ENCODE measurements around the gene SMAP2.

Gene SMAP2

DNA sequence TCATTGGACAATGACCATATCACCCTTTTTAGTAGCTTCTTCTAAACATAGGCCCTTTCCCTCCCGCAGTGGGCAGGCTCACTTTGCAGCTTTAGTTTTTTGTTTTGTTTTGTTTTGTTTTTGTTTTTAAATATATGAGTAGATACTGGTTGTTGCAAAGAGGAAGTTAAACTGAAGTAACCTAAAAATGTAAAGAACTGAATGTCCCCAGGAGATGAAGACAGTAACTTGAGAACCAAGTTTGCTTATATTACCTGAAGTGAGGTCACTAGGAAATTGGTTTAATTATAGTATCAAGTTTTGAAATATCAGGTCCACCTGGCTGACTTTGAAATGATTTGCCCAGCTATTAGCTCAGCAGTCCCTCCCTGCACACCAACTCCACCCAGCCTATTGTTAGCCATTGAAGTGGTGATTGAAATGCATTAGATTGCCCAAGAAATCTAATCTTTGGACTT lies 18.2 kb downstream of the SMAP2 start:
- DNase-seq: no peak

DNA sequence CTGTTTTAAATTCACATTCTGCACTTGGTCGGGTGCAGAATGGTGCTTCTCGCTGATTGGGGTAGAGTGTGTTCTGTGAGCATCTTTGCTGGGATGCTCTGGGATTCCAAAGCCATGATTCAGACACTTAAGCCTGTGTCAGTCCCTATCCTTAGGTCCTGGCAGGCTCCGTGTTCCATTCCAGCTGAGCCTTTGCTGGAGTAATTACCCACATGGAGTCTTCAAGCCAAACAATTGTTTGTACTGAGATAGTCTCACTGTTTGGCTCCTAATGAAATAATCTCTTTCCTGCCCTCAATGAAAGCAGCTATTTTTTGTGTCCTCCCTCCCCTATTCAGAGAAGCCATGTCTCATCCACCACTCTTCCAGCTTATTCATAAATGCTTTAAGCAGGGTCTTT lies 18.7 kb downstream of the SMAP2 start:
- no peak for DNase-seq

DNA sequence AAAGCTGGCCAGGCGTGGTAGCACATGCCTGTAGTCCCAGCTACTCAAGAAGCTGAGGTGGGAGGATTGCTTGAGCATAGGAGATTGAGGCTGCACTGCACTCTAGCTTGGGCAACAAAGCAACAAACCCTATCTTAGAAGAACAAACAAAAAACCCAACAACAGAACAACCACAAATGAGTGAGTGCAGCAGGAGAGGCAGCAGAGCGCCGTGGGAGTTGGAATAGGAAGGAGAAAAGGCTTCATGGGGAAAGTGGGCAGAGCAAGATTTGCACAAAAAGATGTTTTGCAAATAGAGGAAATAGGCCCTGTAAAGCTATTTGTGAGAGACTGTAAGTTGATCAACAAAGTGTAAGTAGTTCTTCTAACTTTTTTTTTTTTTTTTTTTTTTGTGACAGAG lies 19.6 kb downstream of the SMAP2 start:
- DNase-seq: no peak

DNA sequence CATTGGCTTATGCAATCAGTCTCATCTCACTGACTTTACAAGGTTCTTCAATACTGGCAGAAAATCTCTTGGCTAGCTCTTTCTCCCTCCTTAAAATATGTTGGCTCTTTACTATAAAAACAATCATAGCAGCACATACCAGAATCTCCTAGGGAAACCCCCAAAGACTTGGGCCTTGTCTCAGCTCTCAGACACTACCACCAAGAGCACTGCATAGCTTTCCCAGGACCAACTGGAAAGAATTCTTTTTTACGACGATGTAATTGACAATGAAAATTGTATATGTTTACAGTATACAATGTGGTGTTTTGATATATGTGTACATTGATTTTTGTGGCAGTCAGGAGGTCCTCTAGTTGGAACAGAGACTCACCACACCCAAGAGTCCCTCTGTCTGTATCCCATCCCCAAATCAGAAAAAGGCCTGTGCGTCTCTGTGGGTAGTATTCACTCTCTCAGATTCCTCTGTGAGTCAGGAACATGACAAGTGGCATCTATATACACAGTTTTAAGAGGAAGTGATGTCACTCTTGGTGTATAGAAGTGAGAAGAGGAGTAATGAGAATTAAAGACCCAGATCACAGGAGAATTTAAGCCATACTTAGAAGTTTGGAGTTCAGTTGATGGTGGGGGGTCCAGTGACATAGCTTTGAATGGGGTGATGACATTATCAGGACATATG lies 21.1 kb downstream of the SMAP2 start:
- no peak for DNase-seq

DNA sequence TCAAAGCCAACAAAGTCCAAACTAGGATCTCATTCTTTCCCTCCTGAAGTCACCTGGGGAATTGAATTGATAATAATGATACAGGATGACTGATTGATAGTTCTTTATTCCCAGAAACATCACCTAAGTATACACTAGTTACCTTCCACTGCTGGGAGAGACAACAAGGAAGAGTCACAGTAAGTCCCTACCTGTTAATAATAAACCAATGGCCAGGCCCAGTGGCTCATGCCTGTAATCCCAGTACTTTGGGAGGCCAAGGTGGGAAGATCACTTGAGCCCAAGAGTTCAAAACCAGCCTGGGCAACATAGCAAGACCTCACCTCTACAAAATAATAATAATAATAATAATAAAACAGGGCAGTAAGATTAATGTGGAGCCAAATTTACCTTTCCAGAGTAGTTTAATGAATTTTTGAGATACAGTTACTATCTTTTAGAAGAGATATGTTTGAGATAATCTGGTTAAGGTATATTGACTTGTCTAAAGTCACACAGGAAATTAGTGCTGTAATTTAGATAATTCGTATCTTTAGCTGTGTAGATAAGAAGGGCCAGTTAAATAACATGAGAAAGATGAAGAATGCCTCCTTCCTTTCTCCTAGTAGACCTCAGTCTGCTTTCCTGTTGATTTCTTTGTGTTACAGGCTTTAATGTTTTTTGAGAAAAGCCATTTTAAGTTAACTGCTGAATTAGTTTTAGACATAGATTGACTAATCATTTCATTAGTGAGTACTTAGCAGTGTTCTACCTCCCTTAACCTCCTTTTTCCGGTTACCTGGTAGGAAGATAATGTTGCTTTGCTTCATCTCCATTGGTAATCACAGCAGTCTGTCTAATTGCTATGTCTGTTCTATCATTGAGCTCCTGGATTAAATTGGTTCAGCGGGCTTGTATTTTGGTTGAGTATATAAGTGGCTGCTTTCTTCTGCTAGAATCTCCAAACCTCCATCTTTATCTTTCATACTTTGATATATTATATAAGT lies 22.0 kb downstream of the SMAP2 start:
- no peak for DNase-seq

DNA sequence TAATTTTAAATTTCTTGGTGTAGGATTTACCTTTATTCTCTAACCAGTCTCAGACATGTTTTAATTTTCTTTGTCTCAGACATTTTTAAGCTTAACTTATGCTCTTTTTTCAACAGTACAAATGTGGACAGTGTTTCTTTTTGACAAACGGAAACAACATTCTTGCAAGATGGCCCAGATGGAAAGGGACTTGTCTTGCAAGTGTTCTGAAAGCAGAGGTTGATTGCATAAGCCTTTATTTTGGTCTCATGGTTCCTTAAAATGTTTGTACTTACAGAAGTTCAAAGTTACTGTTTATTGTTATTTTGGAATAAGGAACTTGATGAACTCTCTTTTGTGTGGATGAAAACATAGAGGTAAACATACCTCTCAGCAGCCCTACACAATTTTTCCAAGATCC lies 22.9 kb downstream of the SMAP2 start:
- DNase-seq: no peak

DNA sequence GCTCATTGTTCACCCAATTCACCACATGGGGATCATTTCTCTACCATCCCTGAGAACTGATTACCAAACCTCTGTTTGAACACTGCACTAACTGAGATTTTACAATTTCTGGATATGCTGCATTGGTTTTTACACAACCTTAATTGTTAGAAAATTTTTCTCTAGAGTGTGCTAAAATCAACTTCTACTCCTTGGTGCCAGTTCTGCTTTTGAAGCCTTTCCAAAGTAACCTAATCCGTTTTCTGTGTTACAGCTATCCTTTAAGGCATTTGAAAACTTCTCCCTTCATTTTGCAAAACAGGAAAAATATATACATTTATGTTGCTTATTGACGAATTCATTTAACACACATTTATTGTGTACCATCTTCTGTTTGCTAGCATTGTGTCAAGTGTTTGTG lies 23.7 kb downstream of the SMAP2 start:
- no peak for DNase-seq

DNA sequence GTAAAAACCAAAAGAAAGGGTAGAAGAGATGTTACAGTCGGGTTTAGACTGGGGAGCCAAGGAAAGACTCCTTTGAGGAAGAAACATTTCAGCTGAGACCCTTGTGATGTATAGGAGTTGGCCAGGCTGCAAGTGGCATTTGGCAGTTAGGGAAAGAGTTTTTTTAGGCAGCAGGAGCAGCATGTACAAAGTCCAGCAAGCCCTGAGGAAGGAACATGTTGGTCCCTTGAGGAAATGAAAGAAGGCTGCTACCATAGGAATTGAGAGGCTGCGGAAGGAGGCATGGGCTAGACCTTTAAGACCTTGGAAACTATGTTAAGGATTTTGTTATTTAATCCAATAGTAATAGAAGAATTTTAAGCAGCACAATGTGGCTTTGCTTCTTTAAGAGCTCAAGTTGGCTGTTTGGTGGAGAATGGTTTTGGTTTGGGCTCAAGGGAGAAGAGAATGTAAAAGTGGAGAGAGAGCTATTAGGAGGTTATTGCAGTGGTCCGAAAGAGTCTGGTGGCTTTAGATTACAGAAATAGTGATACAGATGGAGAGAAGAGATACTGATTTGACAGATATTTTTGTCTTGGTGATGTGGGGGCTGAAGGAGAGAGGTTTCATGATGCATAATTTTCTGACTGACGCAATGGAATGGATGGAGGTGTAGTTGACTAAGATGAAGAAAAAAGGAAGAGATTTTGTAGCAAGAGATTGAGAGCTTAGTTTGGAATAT lies 26.6 kb downstream of the SMAP2 start:
- no peak for DNase-seq

DNA sequence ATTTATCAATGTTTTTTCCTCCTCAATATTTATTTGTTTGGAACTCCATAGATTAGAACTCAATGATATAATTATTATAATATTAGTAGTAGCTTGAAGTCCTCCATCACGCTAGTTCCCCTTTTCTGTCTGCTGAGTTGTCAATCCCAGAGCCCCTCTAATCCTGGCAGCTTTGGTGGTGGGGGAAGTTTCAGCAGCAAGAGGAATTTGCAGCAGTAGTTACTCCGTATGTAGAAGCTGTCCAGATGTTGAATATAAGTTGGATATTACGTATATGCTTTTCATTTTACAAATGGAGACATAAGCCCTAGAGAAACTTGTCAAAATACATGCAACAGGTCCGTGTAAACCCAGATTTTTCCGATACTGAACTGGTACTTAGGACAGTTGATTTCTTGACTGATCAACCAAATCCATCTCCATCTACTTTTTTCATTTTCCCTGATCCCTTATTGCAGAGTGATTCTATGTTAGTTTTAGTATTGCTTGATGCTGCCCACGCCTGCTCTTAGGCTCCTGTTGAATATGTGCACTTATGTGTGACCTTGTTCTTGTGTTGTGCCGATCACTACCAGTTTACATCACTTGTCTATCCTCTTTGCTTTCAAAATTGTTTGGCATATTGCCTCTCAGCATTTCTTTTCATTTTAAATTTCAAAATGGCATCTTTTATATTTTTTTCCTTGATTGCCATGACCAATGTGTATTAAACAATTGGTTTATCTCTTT lies 28.1 kb downstream of the SMAP2 start:
- no peak for DNase-seq

DNA sequence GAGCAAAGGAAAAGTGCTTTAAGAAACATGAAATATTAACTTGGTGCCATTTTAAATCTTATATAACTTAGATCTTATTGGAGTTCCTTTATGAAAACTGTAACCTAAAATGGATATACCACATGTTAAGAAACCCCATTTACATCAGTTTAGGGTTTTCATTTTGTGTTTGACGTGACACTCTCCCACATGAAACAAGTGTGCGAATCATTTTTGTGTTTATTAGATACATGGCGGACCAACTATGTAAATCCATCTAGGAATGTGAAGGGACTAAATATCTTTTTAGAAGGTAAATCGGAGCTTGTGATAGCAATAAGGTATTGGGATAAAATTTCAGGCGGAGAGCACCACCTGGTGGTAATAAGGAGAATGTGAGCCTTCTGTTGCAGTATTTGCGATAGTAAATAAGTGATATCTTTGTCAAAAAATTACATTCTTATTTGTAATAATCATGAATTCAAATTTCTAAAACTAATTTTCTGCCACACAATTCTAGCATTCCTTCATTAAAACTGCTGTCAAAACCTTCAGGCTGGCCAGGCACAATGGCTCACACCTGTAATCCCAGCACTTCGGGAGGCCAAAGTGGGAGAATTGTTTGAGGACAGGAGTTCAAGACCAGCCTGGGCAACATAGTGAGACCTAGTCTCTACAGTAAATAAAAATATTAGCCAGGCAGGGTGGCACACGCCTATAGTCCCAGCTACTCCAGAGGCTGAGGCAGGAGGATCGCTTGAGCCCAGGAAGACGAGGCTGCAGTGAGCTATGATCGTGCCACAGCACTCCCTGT lies 31.3 kb downstream of the SMAP2 start:
- DNase-seq: no peak

DNA sequence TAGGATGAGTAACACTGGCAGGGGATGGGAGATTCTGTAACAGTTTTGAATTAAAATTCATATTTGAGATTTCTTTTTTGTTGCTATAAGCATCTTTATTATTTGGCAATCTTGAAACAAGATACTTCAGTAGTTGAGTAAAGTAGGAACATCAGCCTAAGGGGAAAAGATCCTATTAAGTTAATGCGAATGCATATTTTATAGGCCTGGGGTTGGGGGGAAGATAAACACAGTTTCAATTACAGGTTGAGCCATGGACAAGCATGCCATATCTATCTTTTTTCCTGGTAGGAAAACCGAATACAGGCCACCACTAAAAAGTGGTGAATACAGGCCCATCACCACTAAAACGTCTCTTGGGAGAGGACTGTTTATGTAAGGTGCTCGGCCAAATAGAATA lies 32.3 kb downstream of the SMAP2 start:
- DNase-seq: no peak

DNA sequence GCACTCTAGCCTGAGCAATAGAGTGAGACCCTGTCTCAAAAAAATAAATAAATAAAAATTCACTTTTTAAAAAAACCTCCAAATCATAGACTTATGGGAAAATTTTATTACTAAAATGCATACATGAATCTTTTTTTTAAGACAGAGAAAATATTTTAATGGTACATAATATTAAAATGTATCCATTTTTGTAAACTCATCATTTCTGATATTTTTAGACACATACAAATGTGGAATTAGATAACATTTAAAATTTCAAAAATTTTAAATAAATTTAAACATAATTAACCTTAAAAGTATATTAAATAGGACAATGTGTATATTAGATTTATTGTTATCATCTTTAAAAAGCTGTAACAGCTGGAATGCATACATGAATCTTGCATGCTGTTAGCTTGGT lies 33.9 kb downstream of the SMAP2 start:
- DNase-seq: no peak

DNA sequence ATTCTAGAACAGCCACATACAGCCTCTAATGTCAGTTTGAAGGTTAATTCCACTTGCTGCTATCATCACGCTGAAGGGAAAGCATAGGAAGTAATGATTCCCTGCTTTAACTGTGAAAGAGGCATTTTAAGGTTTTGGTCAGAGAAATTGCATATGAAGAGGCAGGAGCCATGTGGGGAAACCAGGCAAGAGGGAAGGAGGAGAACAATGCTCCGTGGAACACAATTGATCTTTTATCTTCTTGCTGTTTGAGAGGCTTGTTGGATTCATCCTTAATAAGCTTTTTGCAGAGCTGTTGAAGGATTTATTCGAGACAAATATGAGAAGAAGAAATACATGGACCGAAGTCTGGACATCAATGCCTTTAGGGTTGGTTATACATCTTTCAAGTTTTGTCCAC lies 35.9 kb downstream of the SMAP2 start:
- no peak for DNase-seq

DNA sequence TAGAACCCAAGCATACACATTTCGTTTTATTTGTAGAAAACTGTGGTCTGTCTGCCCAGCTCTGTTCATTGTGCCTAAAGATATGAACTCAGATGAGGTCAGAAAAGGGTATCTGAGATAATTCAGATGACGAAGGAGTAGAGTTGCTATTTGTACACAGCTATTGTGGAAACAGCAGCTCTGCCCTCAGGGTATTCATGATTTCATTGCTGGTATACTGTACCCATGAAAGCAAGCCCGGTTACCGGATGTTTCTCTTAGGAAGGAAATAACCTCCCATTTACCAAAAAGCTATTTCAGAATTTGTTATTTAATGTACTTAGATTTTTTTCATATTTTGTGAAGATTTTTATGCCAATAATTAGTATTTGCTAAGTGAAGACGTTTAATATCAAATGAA lies 37.8 kb downstream of the SMAP2 start:
- no peak for DNase-seq

DNA sequence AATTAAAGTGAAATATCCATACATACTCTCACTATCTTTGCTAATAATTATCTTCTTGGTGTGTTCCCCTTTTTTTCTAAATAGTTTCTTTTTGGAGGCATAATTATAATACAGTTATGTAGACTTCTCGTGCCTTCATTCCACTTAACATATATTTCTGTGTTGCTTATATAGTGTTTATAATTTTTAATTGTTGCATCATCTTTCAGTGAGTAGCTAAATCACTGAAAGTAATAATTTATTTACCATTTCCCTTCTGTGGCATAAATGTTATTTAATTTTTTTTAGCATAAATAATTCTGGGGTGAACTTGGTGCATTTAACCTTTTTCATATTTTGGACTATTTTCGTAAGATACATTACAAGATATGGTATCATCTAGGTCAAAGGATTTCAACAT lies 38.3 kb downstream of the SMAP2 start:
- DNase-seq: no peak

DNA sequence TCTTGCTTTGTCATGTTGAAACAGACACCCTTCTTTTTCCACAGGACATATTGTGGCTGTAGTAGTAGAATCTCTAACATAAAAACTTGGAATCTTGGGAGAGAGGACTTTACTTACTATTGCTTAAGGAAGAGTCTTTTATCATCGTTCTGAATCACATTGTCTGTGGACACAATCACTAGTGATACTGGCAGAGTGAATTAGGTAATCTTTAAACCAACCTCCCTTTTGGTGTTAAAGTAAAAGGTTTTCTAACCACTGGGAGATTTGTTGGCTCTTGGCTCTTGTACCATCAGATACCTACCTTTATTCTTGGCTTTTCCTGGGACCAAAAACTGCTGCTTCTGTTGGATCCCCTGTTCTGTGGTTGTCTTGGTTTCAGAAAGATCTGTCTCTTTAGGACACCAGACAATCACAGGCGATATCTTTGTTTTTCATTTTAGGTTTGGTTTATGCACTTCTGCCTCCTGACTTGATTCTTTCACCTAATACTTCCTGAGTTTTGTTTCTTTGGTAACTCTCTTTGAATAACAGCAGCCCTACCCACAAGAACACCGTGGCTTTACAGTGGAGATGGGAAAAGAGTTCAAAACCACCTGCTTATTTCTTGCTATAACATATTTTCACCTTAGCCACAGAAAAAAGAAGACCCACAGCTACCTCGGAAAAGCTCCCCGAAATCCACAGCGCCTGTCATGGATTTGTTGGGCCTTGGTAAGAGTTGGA lies 40.2 kb downstream of the SMAP2 start:
- DNase-seq: no peak

DNA sequence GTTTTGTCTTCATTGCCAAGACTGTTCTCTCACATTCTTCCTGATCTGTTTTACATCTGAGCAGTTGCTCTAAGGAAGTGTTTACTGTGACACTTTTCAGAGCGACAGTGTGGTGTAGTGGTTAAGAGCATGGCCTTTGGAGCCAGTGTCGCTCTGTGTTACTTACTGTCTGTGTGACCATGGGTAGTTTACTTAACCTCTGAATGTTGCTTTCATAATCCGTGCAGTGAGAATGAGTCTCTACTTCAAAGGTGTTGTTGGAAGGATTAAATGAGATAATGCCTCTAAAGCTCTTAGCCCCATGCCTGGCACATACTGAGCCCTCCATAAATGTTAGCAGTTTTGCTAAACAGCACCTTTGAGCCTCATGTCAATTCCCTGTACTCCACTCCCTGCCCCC lies 40.8 kb downstream of the SMAP2 start:
- no peak for DNase-seq

DNA sequence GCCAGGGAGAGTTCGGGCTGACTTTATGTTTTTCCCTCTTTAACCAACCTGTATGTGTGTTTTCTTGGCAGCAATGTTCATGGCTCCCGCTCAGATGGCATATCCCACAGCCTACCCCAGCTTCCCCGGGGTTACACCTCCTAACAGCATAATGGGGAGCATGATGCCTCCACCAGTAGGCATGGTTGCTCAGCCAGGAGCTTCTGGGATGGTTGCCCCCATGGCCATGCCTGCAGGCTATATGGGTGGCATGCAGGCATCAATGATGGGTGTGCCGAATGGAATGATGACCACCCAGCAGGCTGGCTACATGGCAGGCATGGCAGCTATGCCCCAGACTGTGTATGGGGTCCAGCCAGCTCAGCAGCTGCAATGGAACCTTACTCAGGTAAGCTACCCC lies 43.2 kb downstream of the SMAP2 start:
- no peak for DNase-seq

DNA sequence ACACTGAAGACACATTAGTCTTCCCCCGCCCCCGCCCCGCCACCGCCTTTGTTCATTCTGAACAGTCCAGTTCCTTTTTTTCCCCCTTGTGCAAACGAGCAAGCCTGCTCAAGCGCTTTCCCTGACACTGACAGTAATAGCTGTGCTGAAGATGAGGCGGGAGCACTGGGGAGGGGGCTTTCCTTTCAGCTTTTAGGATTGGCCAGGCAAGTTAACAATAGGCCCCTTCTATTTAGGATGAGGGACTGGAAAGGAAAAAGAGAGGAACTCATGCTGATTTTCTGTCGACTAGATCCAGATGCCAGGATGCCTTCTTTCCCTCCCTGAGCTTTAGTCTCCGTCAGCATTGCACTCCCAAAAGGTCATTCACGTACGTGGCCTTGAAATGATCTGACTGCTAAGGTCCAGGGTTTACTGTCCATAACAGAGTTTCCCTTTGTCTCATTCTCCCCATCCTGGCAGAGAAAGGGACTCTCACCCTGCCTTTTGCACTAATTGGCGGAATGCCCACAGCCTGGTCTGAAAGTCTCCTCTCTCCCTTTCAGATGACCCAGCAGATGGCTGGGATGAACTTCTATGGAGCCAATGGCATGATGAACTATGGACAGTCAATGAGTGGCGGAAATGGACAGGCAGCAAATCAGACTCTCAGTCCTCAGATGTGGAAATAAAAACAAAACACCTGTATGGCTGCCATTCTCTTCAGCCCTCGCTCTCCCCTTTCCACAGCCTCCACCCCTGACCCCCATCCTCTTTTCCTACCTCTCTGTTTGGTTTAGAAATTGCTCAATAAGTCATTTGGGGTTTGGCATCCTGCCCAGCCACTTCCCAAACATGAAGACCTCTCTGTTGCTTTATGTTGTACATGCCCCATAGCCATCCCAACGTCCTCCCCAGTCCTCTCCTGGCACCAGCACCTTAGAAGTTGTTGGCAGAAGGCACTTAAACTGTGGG lies 48.2 kb downstream of the SMAP2 start:
- DNase-seq: no peak

DNA sequence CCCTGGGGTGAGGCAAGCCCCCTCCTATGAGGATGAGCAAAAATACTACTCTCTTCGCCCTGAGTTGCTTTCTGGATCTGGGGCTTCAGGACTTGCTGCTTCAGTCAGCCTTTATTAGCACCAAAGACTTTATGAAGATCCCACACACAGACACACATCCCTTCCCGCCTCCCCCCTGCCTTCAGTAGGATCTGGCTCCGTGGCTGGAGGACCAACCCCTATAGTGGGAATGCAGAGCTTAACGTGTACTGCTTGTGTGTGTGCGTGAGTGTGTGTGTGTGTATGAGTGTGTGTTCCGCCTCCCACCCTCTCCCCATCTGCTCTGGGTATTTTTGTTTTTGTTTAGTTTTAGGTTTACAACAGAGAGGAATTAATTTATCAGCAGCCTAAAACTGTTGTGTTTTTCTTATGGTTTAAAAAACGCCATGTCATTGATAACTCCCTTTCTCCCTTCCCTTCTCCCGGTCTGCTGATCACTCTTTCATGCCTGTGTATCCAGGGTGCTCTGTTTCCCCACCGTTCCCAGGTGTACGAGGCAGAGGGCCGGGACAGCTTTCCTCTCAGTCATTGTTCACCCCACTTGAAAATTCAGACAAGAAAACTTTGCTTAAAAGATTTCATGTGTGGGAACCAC lies 49.2 kb downstream of the SMAP2 start:
- no peak for DNase-seq
